ENCODE data around the gene EPN2.

Gene EPN2

DNA sequence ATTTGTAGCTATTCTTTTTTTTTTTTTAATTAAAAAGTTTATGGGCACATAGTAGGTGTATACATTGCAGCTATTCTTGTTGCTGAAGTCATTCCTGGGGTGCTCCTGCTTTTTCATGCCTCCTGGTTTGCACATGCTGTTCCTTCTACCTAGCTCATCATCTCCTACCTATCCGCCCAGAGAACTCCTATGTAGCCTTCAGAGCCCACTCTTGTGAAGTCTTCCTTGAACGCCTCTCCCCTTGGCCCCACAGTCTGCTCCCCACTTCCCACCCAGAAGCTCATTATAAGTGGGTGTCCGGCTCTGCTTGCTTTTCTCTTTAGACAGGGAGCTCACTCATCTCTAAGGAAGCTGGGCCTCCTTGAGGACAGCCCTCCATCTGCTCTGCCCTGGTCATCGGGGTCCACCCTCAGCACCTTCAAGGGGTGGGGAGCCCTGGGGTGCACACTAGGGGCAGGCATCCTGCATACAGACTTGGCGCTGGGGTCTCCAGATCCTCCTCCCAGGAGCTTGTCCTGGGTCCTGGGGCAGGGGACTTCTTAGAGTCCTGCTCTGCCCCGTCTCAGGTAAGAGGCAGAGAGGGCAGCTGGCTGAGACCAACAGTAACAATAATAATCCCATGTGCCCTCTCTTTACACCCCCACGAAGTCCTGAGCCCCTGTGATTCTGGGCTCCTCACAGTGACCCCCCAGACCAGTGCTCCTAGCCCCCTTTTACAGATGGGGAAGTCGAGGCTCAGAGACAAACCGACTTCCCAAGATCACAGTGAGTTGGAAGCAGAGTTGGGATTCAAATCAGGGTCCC is 128.9 kb downstream of the EPN2 start:
- no peak for DNase-seq (ENCODE audit: low read depth in 2 of 2)

DNA sequence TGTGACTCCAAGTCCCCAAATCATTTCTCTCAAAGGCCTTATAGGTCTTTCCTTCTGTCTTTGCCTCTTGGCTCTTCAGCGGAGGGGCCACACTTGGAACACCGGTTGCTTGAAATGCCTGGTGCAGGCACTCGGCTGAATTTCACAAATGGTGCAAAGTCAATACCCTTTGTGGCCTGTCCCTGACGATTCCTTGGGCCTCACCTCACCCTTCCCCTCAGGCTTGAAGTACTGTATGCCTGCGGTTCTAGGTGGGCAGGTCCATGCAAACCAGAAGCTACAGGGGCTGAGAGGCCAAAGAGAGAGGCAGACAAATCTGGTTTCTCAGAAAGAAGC is 129.4 kb downstream of the EPN2 start:
- DNase-seq (ENCODE audit: low read depth in 2 of 2) = no peak

DNA sequence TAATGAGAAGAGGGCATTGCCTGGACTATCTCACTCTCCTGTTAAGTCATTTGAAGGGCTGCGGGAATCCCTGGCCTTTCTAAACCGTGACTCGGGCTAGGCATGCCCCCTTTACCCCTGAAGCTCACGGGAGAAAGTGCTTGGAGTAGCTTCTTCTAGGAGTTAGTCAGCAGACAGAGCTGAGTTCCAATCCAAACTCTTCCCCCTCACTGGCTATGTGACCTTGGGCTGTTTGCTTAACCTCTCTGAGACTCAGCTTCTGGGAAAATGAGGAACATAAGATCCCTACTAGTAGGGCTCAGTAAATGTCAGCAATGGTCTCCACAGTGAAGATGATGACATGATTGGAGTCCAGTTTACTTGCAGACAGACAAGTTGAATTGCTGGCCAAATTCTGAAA is 131.1 kb downstream of the EPN2 start:
- no peak for DNase-seq (ENCODE audit: low read depth in 2 of 2)

DNA sequence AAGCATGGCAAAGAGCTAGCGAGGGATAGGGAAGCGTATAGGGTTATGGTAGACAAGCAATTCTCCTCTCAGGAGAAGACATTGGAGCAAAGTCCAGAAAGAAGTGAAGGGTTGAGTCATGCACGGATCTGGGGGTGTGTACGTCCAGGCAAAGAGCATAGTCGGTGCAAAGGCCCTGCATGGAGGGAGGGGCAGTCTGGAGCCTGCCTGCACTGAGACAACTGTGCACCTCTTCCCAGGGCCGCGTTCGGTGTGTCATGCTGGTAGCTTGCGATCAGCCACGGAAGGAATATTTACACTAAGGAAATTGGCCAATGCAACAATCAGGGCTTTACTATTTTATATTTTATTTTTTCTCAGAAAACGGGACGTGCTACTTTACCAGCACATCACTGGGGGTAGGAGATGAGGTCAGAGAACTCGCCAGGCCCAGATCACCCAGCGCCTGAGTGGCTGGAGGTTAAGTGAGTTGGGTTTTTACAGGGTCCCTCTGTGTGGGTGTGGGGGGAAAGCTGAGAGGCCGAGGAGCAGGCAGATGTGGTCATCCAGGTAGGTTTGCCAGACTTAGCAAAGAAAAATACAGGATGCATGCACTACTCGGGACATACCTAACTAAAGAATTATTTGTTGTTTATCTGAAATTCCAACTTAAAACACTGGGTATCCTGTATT is 132.1 kb downstream of the EPN2 start:
- no peak for DNase-seq (ENCODE audit: low read depth in 2 of 2)

DNA sequence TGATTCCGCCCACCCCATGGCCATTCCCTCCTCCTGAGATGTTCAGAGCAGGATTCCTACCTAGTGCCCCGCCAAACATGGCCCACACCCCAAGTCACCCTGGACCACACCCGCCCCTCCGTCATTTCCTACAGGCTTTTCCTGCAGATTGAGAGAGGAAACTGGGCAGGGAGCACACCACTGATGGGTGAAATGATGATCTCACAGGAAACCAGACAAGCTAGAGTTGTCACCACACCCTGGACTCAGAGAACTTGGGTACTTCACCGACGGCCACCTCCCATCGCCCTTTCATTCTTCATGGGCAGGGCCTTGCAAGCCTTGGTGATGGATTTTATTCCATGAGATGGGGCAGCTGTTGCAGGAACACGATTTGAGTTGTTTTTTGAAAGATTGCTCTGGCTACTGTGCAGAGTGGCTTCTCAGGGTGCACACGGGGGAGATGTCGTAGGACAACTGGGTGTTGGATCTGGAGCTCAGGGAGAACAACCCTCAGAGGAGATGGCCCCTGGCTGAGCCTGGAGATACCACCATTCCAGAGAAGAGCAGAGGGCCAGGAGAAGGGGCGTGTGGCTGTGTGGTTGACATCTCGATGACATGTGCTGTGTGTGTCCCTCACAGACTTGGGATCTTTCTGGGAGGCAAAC is 132.8 kb downstream of the EPN2 start:
- no peak for DNase-seq (ENCODE audit: low read depth in 2 of 2)

DNA sequence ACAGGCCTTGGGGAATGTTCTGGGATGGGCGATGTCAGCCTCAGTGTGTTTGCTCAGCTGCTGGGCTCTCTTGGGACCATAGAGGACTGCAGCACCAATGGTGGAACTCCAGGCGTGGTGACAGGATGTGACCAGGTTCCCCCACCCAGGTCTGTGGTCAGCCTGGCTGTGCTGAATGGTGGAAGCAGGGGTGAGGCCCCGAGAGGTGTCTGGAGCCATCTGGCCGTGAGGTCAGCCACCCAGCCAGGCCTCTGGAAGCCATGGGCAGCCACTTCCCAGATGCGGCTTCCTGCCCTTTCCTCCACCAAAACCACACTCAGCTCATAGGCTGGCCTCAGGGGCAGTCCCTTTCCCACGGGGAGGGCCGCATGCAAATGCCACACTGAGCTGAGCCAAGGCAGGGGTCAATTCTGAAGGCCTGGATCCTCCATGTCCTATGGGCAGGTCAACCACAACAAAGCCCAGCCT is 133.4 kb downstream of the EPN2 start:
- DNase-seq (ENCODE audit: low read depth in 2 of 2) = no peak

DNA sequence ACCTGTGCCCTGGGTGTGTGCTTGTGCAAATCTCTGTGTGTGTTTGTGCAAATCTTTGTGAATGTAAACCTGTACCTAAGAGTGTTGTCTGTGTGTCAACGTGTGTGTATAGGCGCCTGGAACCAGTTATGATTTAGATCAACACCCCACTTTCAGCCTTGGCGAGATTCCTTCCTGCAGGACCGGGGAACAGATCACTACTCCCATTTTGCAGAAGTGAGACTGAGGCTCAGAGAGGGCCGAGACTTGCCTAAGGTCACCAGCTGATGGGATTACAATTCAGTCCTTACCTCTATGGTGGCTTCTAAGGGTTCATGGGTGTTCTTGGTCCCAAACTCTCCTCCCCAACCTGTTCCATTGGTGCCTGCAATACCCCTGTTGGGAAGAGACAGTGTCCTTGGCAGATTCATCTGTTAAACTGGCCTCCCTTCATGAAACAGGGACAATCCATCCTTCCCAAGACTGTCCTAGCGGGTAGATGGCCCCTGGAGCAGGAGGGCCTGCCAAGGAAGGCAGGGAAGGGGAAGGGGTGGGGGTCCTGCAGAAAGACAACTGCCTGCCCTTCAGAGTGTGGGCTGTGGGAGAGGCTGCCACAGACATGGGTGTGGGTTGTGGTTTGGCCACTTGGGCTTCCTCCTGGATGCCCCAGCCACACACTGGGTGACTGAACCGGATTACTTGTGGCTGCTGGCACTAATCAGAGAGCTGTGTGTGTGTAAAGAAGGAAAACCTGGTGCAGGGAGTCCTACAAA is 134.3 kb downstream of the EPN2 start:
- DNase-seq (ENCODE audit: low read depth in 2 of 2) = no peak

DNA sequence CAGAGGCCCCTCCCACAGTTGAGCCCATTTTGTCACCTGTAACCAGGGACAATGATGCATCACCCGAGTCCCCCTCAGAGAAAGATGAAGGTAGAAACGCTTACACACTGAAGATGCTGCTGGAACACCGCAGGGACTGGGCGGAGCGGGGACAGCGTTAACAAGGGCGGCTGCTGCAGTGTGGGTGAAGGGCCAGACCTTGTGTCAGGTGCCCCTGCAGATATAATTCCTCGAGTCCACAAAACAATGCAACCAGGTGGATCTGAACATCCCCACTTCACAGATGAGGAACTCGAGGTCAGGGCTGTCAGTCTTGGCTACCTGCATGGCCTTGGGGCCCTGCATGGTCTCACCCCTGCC is 134.8 kb downstream of the EPN2 start:
- no peak for DNase-seq (ENCODE audit: low read depth in 2 of 2)

DNA sequence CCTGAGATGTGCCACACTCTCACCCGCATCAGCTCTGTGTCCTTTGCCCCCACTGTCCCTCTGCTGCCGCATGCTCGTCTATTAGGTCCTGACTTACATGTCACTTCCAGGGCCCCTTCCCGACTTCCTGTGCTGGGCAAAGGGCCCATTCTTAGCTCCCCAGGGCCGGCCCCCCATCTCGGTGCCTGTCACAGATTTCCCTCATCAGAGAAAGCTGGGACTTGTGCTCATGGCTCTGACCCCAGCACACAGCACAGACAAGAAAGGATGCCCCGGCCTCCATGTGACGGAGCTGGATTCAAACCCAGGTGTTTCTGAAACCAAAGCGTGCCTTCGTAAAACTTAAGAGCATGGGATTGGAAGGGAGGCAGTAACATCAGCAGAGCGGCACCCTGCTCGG is 135.3 kb downstream of the EPN2 start:
- DNase-seq (ENCODE audit: low read depth in 2 of 2) = no peak

DNA sequence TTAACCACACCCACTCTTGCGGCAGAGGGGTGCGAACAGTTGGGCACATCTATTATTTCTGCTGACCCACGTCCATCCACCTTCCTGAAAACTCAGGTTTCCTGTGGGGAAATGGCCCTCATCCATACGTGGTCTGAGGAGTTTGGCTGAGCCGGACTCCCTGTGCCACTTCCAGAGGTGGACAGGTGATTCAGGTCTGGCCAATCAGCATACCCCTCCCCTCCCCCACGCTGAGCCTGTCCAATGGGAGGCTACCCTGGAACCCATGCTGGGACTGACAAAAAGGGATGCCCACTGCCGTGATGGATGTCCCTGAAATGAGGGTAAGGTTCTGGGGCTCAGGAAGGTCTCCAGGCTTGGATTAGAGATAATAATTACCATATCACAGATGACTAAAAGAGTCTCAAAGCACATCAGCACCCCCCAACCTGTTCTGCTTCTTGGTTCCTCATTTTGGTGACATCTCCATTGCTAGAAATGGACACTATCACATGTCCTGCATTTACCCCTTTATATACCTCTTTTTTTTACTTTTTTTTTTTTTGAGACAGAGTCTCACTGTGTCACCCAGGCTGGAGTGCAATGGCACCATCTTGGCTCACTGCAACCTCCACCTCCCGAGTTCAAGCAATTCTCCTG is 135.8 kb downstream of the EPN2 start:
- DNase-seq (ENCODE audit: low read depth in 2 of 2) = no peak

DNA sequence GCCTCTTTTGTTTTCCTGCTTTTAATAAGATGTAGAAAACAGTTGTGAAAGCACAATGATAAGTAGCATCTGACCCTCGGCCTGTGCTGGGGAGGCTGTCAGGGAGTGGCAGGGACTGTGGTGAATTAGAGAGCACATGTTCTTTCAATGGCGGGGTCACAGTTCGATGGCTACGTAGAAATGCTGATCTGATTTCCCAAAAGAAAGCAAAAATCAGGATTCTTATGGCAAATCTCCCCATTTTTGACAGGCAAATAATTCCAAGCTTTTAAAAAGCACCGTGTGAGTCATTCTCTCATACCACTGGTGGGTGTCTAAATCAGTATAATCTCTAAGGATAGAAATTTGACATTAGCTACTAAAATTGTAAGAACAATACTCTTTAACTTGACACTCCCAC is 137.0 kb downstream of the EPN2 start:
- no peak for DNase-seq (ENCODE audit: low read depth in 2 of 2)

DNA sequence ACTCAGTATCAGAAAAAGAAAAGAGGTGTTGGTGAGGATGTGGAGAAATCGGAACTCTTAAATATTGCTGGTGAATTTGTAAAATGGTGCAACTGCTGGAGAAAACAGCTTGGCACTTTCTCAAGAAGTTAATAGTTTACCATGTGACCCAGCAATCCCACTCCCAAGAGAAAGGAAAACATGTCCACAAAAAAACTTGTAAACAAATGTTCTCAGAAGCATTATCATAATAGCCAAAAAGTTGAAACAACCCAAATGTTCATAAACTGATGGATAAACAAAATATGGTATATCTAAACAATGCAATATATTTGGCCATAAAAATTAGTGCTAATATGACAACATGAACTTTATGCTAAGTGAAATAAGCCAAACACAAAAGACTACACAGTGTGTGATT is 138.6 kb downstream of the EPN2 start:
- no peak for DNase-seq (ENCODE audit: low read depth in 2 of 2)

DNA sequence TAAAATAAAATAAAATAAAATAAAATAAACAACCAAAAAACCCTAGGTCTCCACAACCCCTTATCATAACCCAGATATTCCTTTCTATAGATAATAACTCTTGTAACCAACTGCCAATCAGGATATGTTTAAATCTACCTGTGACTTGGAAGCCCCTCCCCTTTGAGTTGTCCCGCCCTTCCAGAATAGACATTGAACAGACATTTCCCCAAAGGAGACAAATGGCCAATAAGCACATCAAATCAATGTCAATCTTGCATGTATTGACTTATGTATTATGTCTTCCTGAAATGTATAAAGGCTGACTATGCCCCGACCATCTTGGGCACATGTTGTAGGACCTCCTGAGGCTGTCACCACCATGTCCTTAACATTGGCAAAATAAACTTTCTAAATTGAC is 139.6 kb downstream of the EPN2 start:
- no peak for DNase-seq (ENCODE audit: low read depth in 2 of 2)

DNA sequence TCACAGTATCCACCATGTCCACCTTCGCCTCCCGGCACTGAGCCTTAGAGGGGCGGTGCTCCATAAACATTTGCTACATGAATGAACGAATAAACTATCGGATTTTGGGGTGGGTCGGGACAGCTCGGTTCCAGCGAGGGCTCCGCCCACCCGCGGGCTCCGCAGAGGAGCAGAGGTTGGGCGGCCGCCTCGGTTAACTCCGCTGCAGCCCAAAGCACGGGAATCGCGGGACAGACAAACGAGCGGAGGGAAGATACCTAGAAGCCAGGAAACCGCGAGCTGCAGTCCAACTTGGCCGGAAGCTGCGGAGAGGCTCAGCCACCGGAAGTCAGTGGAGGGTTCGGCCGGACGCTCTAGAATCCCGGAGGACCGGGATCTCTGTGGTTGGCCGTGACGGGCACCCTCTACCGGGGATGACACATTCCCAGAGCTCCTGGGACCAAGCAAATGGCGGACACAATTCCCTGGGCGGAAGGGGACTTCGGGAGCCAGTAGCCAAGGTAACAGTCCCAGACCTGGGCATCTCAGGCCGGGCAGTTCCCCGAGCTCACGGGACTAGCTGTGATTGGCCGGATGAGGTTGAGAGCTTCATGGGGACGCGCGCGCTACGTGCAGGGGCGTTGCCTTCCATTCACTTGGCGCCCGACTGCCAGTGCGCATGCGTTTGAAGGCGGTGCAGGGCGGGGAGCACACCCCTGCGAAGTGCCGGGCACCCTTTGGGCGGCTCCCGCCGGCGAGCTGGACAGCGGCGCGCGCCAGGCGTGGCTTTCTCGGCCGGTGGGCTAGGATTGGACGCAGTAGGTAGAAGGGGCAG is 140.6 kb downstream of the EPN2 start:
- peak; percentile 90 to 91 for DNase-seq (ENCODE audit: low read depth in 2 of 2)

DNA sequence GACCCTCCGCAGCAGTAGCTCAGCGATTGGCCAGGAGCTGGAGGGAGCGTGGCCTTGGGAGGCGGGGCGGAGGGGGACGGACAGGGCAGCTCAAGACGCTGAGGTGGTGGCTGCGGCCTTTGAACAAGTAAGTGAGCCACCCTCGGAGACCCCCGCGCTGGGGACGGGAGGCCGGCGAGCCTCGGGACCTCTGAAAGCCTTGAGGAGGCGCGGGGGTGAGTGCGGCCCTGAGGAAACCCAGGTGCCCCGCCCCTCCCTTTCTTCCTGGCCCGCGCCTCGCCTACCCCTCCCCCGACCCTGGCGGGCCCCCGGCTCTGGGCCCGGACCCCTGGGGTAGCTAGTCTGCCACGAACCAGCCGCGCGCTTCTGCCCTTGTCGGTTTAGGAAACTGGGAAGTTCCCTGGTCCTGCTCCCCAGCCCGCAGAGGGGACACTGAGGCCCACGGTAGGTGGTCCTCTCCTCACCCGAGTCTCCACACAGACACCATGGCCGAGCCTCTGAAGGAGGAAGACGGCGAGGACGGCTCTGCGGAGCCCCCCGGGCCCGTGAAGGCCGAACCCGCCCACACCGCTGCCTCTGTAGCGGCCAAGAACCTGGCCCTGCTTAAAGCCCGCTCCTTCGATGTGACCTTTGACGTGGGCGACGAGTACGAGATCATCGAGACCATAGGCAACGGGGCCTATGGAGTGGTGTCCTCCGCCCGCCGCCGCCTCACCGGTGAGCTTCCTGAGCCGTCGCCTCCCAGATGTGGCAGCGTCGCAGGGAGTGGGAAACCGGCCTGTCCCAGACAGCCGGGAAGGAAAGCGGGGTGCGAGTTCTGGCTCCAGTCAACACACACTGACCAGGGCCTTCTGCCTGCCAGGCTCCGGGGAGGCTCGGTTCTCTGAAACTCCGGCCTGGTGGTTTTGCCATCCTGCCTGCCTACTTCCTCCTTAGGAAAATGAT is 141.5 kb downstream of the EPN2 start, which contains the start of gene MAPK7:
Gene MAPK7 (plus strand): TSS at position 83 of the 945 bp plus-strand sequence. CDS start 403 bp downstream, at position 486.
- DNase-seq (ENCODE audit: low read depth in 2 of 2) = no peak

DNA sequence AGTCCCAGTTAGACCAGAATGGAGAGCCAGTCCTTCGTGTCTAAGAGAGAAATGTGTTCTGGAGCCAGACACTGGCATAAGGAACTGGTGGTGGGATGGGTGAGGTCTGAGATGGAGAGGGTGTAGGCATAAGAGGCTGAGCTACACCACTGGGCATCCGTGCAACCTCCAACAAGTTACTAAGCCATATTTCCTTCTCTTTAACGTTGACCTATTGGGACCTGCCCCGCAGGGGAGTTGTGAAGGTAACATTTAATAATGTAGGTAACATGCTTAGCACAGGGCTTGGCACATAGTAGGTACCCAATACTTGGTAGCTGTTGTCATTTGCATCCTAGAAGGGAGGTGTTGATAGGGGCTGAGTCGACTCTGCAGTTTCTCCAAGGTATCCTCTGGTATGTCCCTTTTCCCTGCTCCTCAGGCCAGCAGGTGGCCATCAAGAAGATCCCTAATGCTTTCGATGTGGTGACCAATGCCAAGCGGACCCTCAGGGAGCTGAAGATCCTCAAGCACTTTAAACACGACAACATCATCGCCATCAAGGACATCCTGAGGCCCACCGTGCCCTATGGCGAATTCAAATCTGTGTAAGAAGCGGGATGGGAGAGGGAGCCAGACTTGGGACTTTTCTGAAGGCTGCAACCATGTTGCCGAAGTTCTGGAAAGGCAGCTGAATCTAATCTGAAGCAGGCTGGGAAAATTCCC is 142.3 kb downstream of the EPN2 start:
- DNase-seq (ENCODE audit: low read depth in 2 of 2) = no peak

DNA sequence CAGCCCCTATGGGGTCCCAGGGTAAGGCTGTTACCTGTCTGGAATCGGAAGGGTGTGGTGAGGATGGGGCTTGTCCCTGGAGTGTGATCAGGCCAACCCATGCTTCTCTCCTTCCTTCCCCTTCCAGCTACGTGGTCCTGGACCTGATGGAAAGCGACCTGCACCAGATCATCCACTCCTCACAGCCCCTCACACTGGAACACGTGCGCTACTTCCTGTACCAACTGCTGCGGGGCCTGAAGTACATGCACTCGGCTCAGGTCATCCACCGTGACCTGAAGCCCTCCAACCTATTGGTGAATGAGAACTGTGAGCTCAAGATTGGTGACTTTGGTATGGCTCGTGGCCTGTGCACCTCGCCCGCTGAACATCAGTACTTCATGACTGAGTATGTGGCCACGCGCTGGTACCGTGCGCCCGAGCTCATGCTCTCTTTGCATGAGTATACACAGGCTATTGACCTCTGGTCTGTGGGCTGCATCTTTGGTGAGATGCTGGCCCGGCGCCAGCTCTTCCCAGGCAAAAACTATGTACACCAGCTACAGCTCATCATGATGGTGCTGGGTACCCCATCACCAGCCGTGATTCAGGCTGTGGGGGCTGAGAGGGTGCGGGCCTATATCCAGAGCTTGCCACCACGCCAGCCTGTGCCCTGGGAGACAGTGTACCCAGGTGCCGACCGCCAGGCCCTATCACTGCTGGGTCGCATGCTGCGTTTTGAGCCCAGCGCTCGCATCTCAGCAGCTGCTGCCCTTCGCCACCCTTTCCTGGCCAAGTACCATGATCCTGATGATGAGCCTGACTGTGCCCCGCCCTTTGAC is 143.5 kb downstream of the EPN2 start:
- no peak for DNase-seq (ENCODE audit: low read depth in 2 of 2)

DNA sequence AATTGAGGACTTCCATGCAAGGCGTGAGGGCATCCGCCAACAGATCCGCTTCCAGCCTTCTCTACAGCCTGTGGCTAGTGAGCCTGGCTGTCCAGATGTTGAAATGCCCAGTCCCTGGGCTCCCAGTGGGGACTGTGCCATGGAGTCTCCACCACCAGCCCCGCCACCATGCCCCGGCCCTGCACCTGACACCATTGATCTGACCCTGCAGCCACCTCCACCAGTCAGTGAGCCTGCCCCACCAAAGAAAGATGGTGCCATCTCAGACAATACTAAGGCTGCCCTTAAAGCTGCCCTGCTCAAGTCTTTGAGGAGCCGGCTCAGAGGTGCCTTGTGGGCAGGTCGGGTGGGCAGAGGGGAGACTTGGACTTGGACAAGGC is 144.2 kb downstream of the EPN2 start:
- DNase-seq (ENCODE audit: low read depth in 2 of 2) = no peak

Measured in stimulated activated CD4-positive, alpha-beta T cell treated with anti-CD3 and anti-CD28 coated beads, Interleukin-12 subunit alpha, Interleukin-12 subunit beta, amount 100 ng/mL, for 24 hours (primary cell).